Upper lobe of left lung (tissue), 6 donors: Measurements from ENCODE around the gene HNRNPA1. TPM values are rescaled to one million over a fixed set of nuclear protein-coding genes. Genes with fewer than 3 reads are reported as not detected.
A peak's percentile ranks its signal among the peaks of the same experiment; 100 is the strongest.

Experiments used
- ATAC-seq, 2 donors: fragments of 200-7000 bp; cut with Tn5 transposase; one replicate each; pipeline ENCODE4 v1.9.1; 2022; ENCODE audit warnings: mild to moderate bottlenecking in 2 of 2, moderate library complexity in 2 of 2; ENCODE audit not compliant: low FRiP score in 2 of 2
- DNase-seq, 2 donors: peaks; one replicate each; pipeline ENCODE4 v3.0.0-alpha.2; 2019 to 2020
- H3K27ac ChIP-seq, 4 donors: fragments of 200-600 bp; sonication (generic); one replicate each; pipeline ENCODE4 v1.5.1; 2016 to 2019
- H3K27me3 ChIP-seq, 4 donors: fragments of 200-600 bp; sonication (generic); one replicate each; pipeline ENCODE4 v1.5.1; 2017 to 2019
- H3K36me3 ChIP-seq, 4 donors: fragments of 200-600 bp; sonication (generic); one replicate each; pipeline ENCODE4 v1.5.1; 2016 to 2019
- H3K4me1 ChIP-seq, 4 donors: fragments of 200-600 bp; sonication (generic); one replicate each; pipeline ENCODE4 v1.5.1; 2018 to 2019
- H3K4me3 ChIP-seq, 4 donors: fragments of 200-600 bp; sonication (generic); one replicate each; pipeline ENCODE4 v1.5.1; 2017 to 2019; ENCODE audit warnings: mild to moderate bottlenecking in 2 of 4, moderate library complexity in 1 of 4
- H3K9me3 ChIP-seq, 4 donors: fragments of 200-600 bp; sonication (generic); one replicate each; pipeline ENCODE4 v1.5.1; 2018 to 2019
- CTCF ChIP-seq, 6 experiments: fragments of 450-650 bp in 4 of 6; fragments of 200-600 bp in 2 of 6; sonication (generic) in 2 of 6; IDR thresholded peaks; one replicate each; pipeline ENCODE4 v1.5.1; 2016 to 2019; ENCODE audit warnings: antibody characterized with exemption in 6 of 6
- EP300 ChIP-seq, 4 donors: sonication (generic); formaldehyde crosslinking; IDR thresholded peaks; one replicate each; pipeline ENCODE4 v1.5.1; 2017; ENCODE audit warnings: antibody characterized with exemption in 4 of 4, control low read depth in 2 of 4
- POLR2A ChIP-seq, 4 donors: fragments of 450-650 bp; IDR thresholded peaks; one replicate each; pipeline ENCODE4 v1.5.1; 2016 to 2017; ENCODE audit warnings: antibody characterized with exemption in 4 of 4, mild to moderate bottlenecking in 2 of 4
- POLR2AphosphoS5 ChIP-seq, 2 donors: sonication (generic); formaldehyde crosslinking; IDR thresholded peaks; one replicate each; pipeline ENCODE4 v1.5.1; 2017; ENCODE audit warnings: antibody characterized with exemption in 2 of 2
- WGBS, 2 donors: methylation state at CpG; one replicate each; pipeline ENCODE4 v1.1.5; 2017 to 2018; 5-methylcytosine and 5-hydroxymethylcytosine counted together
- total RNA-seq, 6 donors: library from RNA; depleted of rRNA in 4 of 6; stranded (reverse); fragments of >200 nt in 4 of 6; gene quantifications; one replicate each; pipeline versions ENCODE4 v1.1.0 to v1.2.1, GENCODE V29; 2016 to 2021
- donor health status: DM: no; HTN: no; CAD: no; lungs with moderate emphysema.
- donor health status: DM: no; HTN: yes; CAD: no; lungs with severe emphysema.

HNRNPA1 gene
- total RNA-seq, 6 donors from 2014 or later: 255 to 870 (median 475) TPM

- Histone ChIP-seq H3K36me3 (peaks cover 0 to 11% (median 0%) of the 10 kb centered on the region in 4 donors), H3K4me3 (no peak overlapping the region), H3K4me1 (peaks cover 58 to 88% (median 61%) of the 10 kb centered on the region in 4 donors), H3K27ac (peak overlapping the region in 3 of 4 donors; percentile 17 to 74 (median 70)), H3K9me3 (no peaks in the 10 kb centered on the region), H3K27me3 (no peaks in the 10 kb centered on the region)
- ATAC-seq: no peak
- DNase-seq: no peak
- TF ChIP-seq POLR2A (IDR thresholded peaks at IDR 0.05) (no peak), EP300 (IDR thresholded peaks at IDR 0.05) (no peak), CTCF (IDR thresholded peaks at IDR 0.05) (no peak), POLR2AphosphoS5 (IDR thresholded peaks at IDR 0.05) (no peak)
- 69% methylated on average over 6 of the region's 6 CpGs for WGBS, 2 donors
These were observed 48.2 kb downstream of the HNRNPA1 start for GRCh38 chr12:54328595-54329337.

- DNase-seq: no peak
- Histone ChIP-seq H3K9me3 (no peaks in the 10 kb centered on the region), H3K4me3 (no peak overlapping the region), H3K36me3 (peaks cover 0 to 11% (median 0%) of the 10 kb centered on the region in 4 donors), H3K27me3 (no peaks in the 10 kb centered on the region), H3K27ac (peak overlapping the region in 3 of 4 donors; percentile 6 to 70 (median 32)), H3K4me1 (peaks cover 54 to 93% (median 58%) of the 10 kb centered on the region in 4 donors)
- no peak for ATAC-seq
- TF ChIP-seq CTCF (IDR thresholded peaks at IDR 0.05) (no peak), POLR2A (IDR thresholded peaks at IDR 0.05) (no peak), POLR2AphosphoS5 (IDR thresholded peaks at IDR 0.05) (no peak), EP300 (IDR thresholded peaks at IDR 0.05) (no peak)
- 77 to 83% methylated on average over 5 of the region's 5 CpGs for WGBS, 2 donors
These were observed 49.2 kb downstream of the HNRNPA1 start for GRCh38 chr12:54329759-54330158.

- WGBS, 2 donors: 64 to 70% methylated on average over 3 of the region's 3 CpGs
- H3K27me3 ChIP-seq: no peaks in the 10 kb centered on the region
- H3K36me3 ChIP-seq: peaks cover 0 to 11% (median 0%) of the 10 kb centered on the region in 4 donors
- peaks cover 57 to 94% (median 60%) of the 10 kb centered on the region in 4 donors for H3K4me1 ChIP-seq
- DNase-seq (no peak), ATAC-seq (no peak)
- H3K4me3 ChIP-seq: no peak overlapping the region
- H3K27ac ChIP-seq: peak overlapping the region in 2 of 4 donors; percentile 10 to 30
- H3K9me3 ChIP-seq: no peaks in the 10 kb centered on the region
- no peak for TF ChIP-seq EP300 (IDR thresholded peaks at IDR 0.05)
- TF ChIP-seq CTCF (IDR thresholded peaks at IDR 0.05): no peak
- TF ChIP-seq POLR2AphosphoS5 (IDR thresholded peaks at IDR 0.05): no peak
- no peak for TF ChIP-seq POLR2A (IDR thresholded peaks at IDR 0.05)
These were observed 49.9 kb downstream of the HNRNPA1 start for GRCh38 chr12:54330442-54330841.

- 91% methylated on average over 5 of the region's 5 CpGs for WGBS, 2 donors
- ATAC-seq: no peak
- Histone ChIP-seq H3K27ac (peak overlapping the region in 1 of 4 donors; percentile 30), H3K27me3 (no peaks in the 10 kb centered on the region), H3K4me1 (peaks cover 50 to 94% (median 53%) of the 10 kb centered on the region in 4 donors), H3K36me3 (peaks cover 0 to 11% (median 0%) of the 10 kb centered on the region in 4 donors), H3K9me3 (no peaks in the 10 kb centered on the region), H3K4me3 (no peak overlapping the region)
- no peak for DNase-seq
- TF ChIP-seq POLR2AphosphoS5 (IDR thresholded peaks at IDR 0.05) (no peak), POLR2A (IDR thresholded peaks at IDR 0.05) (no peak), CTCF (IDR thresholded peaks at IDR 0.05) (no peak), EP300 (IDR thresholded peaks at IDR 0.05) (no peak)
These were observed 50.9 kb downstream of the HNRNPA1 start for GRCh38 chr12:54331461-54331860.
